ENCODE data around the gene PLA2G2A. TPM values are rescaled to one million over a fixed set of nuclear protein-coding genes. Genes with fewer than 3 reads are reported as not detected.

PLA2G2A gene
- total RNA-seq, 1 donor from 2014 or later = not detected

GRCh38 chr1:19942657-19943056 lies 36.8 kb downstream of the PLA2G2A start:
- Histone ChIP-seq H3K27me3 (ENCODE audit: control insufficient read depth, insufficient read depth, low read length) (peaks cover 3% of the 10 kb centered on the region), H3K4me3 (ENCODE audit: low read depth, low read length) (no peak overlapping the region), H3K36me3 (ENCODE audit: control insufficient read depth, insufficient read depth, low read length) (no peaks in the 10 kb centered on the region)
- TF ChIP-seq CTCF (IDR thresholded peaks at IDR 0.05; ENCODE audit: insufficient read depth, low read length, poor library complexity, severe bottlenecking) = no peak
- no peak for DNase-seq (ENCODE audit: low read depth)

GRCh38 chr1:19942088-19942487 lies 37.3 kb downstream of the PLA2G2A start:
- peaks cover 3% of the 10 kb centered on the region for H3K27me3 ChIP-seq (ENCODE audit: control insufficient read depth, insufficient read depth, low read length)
- no peak for DNase-seq (ENCODE audit: low read depth)
- TF ChIP-seq CTCF (IDR thresholded peaks at IDR 0.05; ENCODE audit: insufficient read depth, low read length, poor library complexity, severe bottlenecking) = no peak
- no peaks in the 10 kb centered on the region for H3K36me3 ChIP-seq (ENCODE audit: control insufficient read depth, insufficient read depth, low read length)
- H3K4me3 ChIP-seq (ENCODE audit: low read depth, low read length) = no peak overlapping the region

- Histone ChIP-seq H3K27me3 (ENCODE audit: control insufficient read depth, insufficient read depth, low read length) (peaks cover 3% of the 10 kb centered on the region), H3K36me3 (ENCODE audit: control insufficient read depth, insufficient read depth, low read length) (no peaks in the 10 kb centered on the region), H3K4me3 (ENCODE audit: low read depth, low read length) (no peak overlapping the region)
- no peak for DNase-seq (ENCODE audit: low read depth)
- TF ChIP-seq CTCF (IDR thresholded peaks at IDR 0.05; ENCODE audit: insufficient read depth, low read length, poor library complexity, severe bottlenecking) = no peak
Measured at GRCh38 chr1:19941206-19941568, 38.2 kb downstream of the PLA2G2A start.

GRCh38 chr1:19940486-19941205 lies 38.8 kb downstream of the PLA2G2A start:
- peaks cover 2% of the 10 kb centered on the region for H3K27me3 ChIP-seq (ENCODE audit: control insufficient read depth, insufficient read depth, low read length)
- DNase-seq (ENCODE audit: low read depth) = no peak

GRCh38 chr1:19938472-19938871 lies 40.9 kb downstream of the PLA2G2A start:
- DNase-seq (ENCODE audit: low read depth) = no peak
- no peaks in the 10 kb centered on the region for H3K27me3 ChIP-seq (ENCODE audit: control insufficient read depth, insufficient read depth, low read length)
- TF ChIP-seq CTCF (IDR thresholded peaks at IDR 0.05; ENCODE audit: insufficient read depth, low read length, poor library complexity, severe bottlenecking) = no peak
- no peak overlapping the region for H3K4me3 ChIP-seq (ENCODE audit: low read depth, low read length)
- no peaks in the 10 kb centered on the region for H3K36me3 ChIP-seq (ENCODE audit: control insufficient read depth, insufficient read depth, low read length)

More at GRCh38 chr1:19940486-19941205, 38.8 kb downstream of the PLA2G2A start:
- Histone ChIP-seq H3K36me3 (ENCODE audit: control insufficient read depth, insufficient read depth, low read length) (no peaks in the 10 kb centered on the region), H3K4me3 (ENCODE audit: low read depth, low read length) (no peak overlapping the region)
- no peak for TF ChIP-seq CTCF (IDR thresholded peaks at IDR 0.05; ENCODE audit: insufficient read depth, low read length, poor library complexity, severe bottlenecking)
